SK-N-SH (cell line): ENCODE data around the gene ARHGAP8. TPM values are rescaled to one million over a fixed set of nuclear protein-coding genes. Genes with fewer than 3 reads are reported as not detected.

Source experiments
- CTCF ChIA-PET: fragments of 300-600, 350-600 bp; formaldehyde crosslinking; extraction: SDS; loops from one replicate; lab custom pipeline; 2021; lab: Yijun Ruan, JAX
- POLR2A ChIA-PET: fragments of 350-600 bp; sonication (Branson Sonifier 250); formaldehyde crosslinking; extraction: SDS; loops from one replicate; lab custom pipeline; 2020; ENCODE audit warnings: antibody characterized with exemption, inconsistent platforms; lab: Yijun Ruan, JAX
- DNase-seq: peaks from one replicate; pipeline ENCODE4 v3.0.0; 2012
- H2AFZ ChIP-seq: fragments of 200-600 bp; sonication (generic); 2 replicates; pipeline ENCODE4 v1.8.1; 2016; ENCODE audit warnings: antibody characterized with exemption, mild to moderate bottlenecking, low read depth
- H3F3A ChIP-seq: fragments of 200-600 bp; sonication (generic); replicated peaks from 2 replicates; pipeline ENCODE3; 2016; ENCODE audit warnings: antibody characterized with exemption, mild to moderate bottlenecking; ENCODE audit not compliant: insufficient read depth
- H3K27ac ChIP-seq, 2 experiments: fragments of 200-500 bp in 1 of 2; fragments of 200-600 bp in 1 of 2; sonication (Bioruptor generic) in 1 of 2; sonication (generic), shearing (Covaris generic) in 1 of 2; 2 replicates each; pipeline versions ENCODE4 v1.5.1 to v1.6.1; 2014 to 2016; ENCODE audit warnings: low read depth in 2 of 2, inconsistent platforms in 1 of 2, low read length in 1 of 2, mild to moderate bottlenecking in 1 of 2, mixed read lengths in 1 of 2
- H3K27me3 ChIP-seq: fragments of 200-600 bp; sonication (generic), shearing (Covaris generic); 2 replicates; pipeline ENCODE4 v1.6.1; 2016; ENCODE audit warnings: mixed run types; ENCODE audit not compliant: insufficient read depth
- H3K36me3 ChIP-seq, 2 experiments: fragments of 200-500 bp in 1 of 2; fragments of 200-600 bp in 1 of 2; sonication (Bioruptor generic) in 1 of 2; sonication (generic) in 1 of 2; replicated peaks in 1 of 2; 2 replicates each; pipeline versions ENCODE3 to v1.5.1; 2014 to 2016; ENCODE audit warnings: low read length in 1 of 2, mild to moderate bottlenecking in 1 of 2; ENCODE audit not compliant: insufficient read depth in 2 of 2, control insufficient read depth in 1 of 2
- H3K4me1 ChIP-seq, 2 experiments: fragments of 200-500 bp in 1 of 2; fragments of 200-600 bp in 1 of 2; sonication (Bioruptor generic) in 1 of 2; sonication (generic), shearing (Covaris generic) in 1 of 2; 2 replicates each; pipeline versions ENCODE4 v1.5.1 to v1.6.1; 2014 to 2016; ENCODE audit warnings: low read depth in 1 of 2, low read length in 1 of 2, mixed run types in 1 of 2; ENCODE audit not compliant: insufficient read depth in 2 of 2, control insufficient read depth in 1 of 2
- H3K4me2 ChIP-seq: fragments of 200-600 bp; sonication (generic), shearing (Covaris generic); 2 replicates; pipeline ENCODE4 v1.6.1; 2017; ENCODE audit warnings: mixed run types
- H3K4me3 ChIP-seq, 2 experiments: fragments of 200-500 bp in 1 of 2; fragments of 200-600 bp in 1 of 2; sonication (Bioruptor generic) in 1 of 2; sonication (generic), shearing (Covaris generic) in 1 of 2; 2 replicates each; pipeline versions ENCODE4 v1.5.1 to v1.8.1; 2014 to 2016; ENCODE audit warnings: low read depth in 2 of 2, inconsistent platforms in 1 of 2, low read length in 1 of 2, mild to moderate bottlenecking in 1 of 2, mixed read lengths in 1 of 2, moderate library complexity in 1 of 2
- H3K79me2 ChIP-seq: fragments of 200-600 bp; sonication (generic); 2 replicates; pipeline ENCODE4 v1.8.1; 2017; ENCODE audit warnings: mild to moderate bottlenecking; ENCODE audit not compliant: insufficient read depth
- H3K9ac ChIP-seq: fragments of 200-600 bp; sonication (generic); 2 replicates; pipeline ENCODE4 v1.6.1; 2017; ENCODE audit warnings: mixed run types
- H3K9me2 ChIP-seq: fragments of 200-600 bp; sonication (generic); 2 replicates; pipeline ENCODE4 v1.6.1; 2017; ENCODE audit warnings: mixed run types
- H3K9me3 ChIP-seq: fragments of 200-600 bp; sonication (generic); 2 replicates; pipeline ENCODE4 v1.6.1; 2017; ENCODE audit warnings: mixed run types, mild to moderate bottlenecking, moderate library complexity
- H4K20me1 ChIP-seq: fragments of 200-600 bp; sonication (generic); 2 replicates; pipeline ENCODE4 v1.6.1; 2017; ENCODE audit warnings: mild to moderate bottlenecking, mixed run types; ENCODE audit not compliant: insufficient read depth
- CHD2 ChIP-seq: fragments of 150-350 bp; IDR thresholded peaks from 2 replicates; pipeline ENCODE4 v1.6.1; 2018; ENCODE audit warnings: low read length; ENCODE audit not compliant: partially characterized antibody
- GABPA ChIP-seq: IDR thresholded peaks from 2 replicates; pipeline ENCODE4 v1.4.0; 2012; ENCODE audit warnings: low read depth, mild to moderate bottlenecking
- JUND ChIP-seq: IDR thresholded peaks from 2 replicates; pipeline ENCODE4 v1.4.0; 2012
- MXI1 ChIP-seq: IDR thresholded peaks from 2 replicates; pipeline ENCODE4 v1.6.1; 2012; ENCODE audit warnings: mild to moderate bottlenecking, low read depth, low read length, improper control_type of control experiment
- PBX3 ChIP-seq: IDR thresholded peaks from 2 replicates; pipeline ENCODE4; 2012
- POLR2AphosphoS5 ChIP-seq: IDR thresholded peaks from 2 replicates; pipeline ENCODE4 v1.6.1; 2012; ENCODE audit warnings: low read depth, low read length
- RAD21 ChIP-seq: IDR thresholded peaks from 2 replicates; pipeline ENCODE4 v1.6.1; 2012; ENCODE audit warnings: mild to moderate bottlenecking, low read length
- RCOR1 ChIP-seq: fragments of 150-350 bp; IDR thresholded peaks from 2 replicates; pipeline ENCODE4 v1.6.1; 2017; ENCODE audit warnings: antibody characterized with exemption, low read length
- REST ChIP-seq: IDR thresholded peaks from 2 replicates; pipeline ENCODE4 v1.6.1; 2012; ENCODE audit warnings: mild to moderate bottlenecking, low read depth, low read length, moderate library complexity
- RXRA ChIP-seq: IDR thresholded peaks from 2 replicates; pipeline ENCODE4 v1.4.0; 2012; ENCODE audit warnings: low read depth, mild to moderate bottlenecking, borderline replicate concordance
- SIN3A ChIP-seq: IDR thresholded peaks from 2 replicates; pipeline ENCODE4 v1.6.1; 2012; ENCODE audit warnings: low read depth, mild to moderate bottlenecking, low read length, moderate library complexity, borderline replicate concordance
- TAF1 ChIP-seq: IDR thresholded peaks from 2 replicates; pipeline ENCODE4 v1.6.1; 2012; ENCODE audit warnings: low read depth, mild to moderate bottlenecking, low read length, moderate library complexity, borderline replicate concordance
- TEAD4 ChIP-seq: IDR thresholded peaks from 2 replicates; pipeline ENCODE4 v1.4.0; 2012; ENCODE audit warnings: mild to moderate bottlenecking, borderline replicate concordance; ENCODE audit not compliant: insufficient read depth
- USF2 ChIP-seq: fragments of 150-350 bp; IDR thresholded peaks from 2 replicates; pipeline ENCODE4 v1.6.1; 2017; ENCODE audit warnings: antibody characterized with exemption, low read length, low read depth, borderline replicate concordance
- WGBS: methylation state at CpG from one replicate; pipeline ENCODE4 v1.1.6; 2017; ENCODE audit warnings: low lambda C conversion rate; 5-methylcytosine and 5-hydroxymethylcytosine counted together
- polyA plus RNA-seq, 3 experiments: library from polyadenylated mRNA; depleted of rRNA; stranded (reverse); fragments of >200 nt; gene quantifications; 2 replicates each; pipeline ENCODE4 v1.2.3, GENCODE V29; 2012
- TF ChIP-seq, protein P1 (sequence below): fragments of 150-350 bp; IDR thresholded peaks from 2 replicates; pipeline ENCODE4 v1.6.1; 2016; ENCODE audit warnings: mild to moderate bottlenecking, low read depth, low read length
- TF ChIP-seq, protein P2 (sequence below): IDR thresholded peaks from 2 replicates; pipeline ENCODE4 v1.4.0; 2012; ENCODE audit warnings: low read depth, borderline replicate concordance

Gene ARHGAP8
- polyA plus RNA-seq, 1 of the 3 experiments (the other 2 are of a cell fraction) = 0.08 TPM

- no peak overlapping the region for H2AFZ ChIP-seq
- POLR2A ChIA-PET = no interaction called here
- H3K27ac ChIP-seq = peak overlapping the region in 1 of 2 experiments; percentile 83; a peak in 2 of 4 replicates
- no peaks in the 10 kb centered on the region for H4K20me1 ChIP-seq
- H3F3A ChIP-seq = no peaks in the 10 kb centered on the region
- CTCF ChIA-PET = interaction anchor here (0.7 to 24.0 kb wide), 7 partner anchors 9 to 92 kb away, joined by 3 to 642 read pairs (median 4); partner anchors contain the start of gene PRR5
- H3K4me1 ChIP-seq = peaks cover 0 to 19% of the 10 kb centered on the region in 2 experiments; a peak in 1 of 4 replicates
- H3K79me2 ChIP-seq = no peaks in the 10 kb centered on the region
- peak; percentile 36 for DNase-seq
- no peaks in the 10 kb centered on the region for H3K27me3 ChIP-seq
- TF ChIP-seq TAF1 (no peak), MXI1 (no peak), RXRA (no peak), CHD2 (no peak), USF2 (no peak), TEAD4 (no peak), JUND (no peak)
- no peak overlapping the region for H3K4me3 ChIP-seq
- H3K9me3 ChIP-seq = no peaks in the 10 kb centered on the region
- 87% methylated on average over 16 of the region's 21 CpGs for WGBS
- no peak overlapping the region for H3K9ac ChIP-seq
- H3K4me2 ChIP-seq = no peak overlapping the region
- H3K36me3 ChIP-seq = no peaks in the 10 kb centered on the region
- no peaks in the 10 kb centered on the region for H3K9me2 ChIP-seq
Measured at GRCh38 chr22:44728761-44729324, 23.5 kb upstream of the ARHGAP8 start.

- Histone ChIP-seq H3K27me3 (no peaks in the 10 kb centered on the region), H2AFZ (no peak overlapping the region), H3K4me1 (peaks cover 0 to 19% of the 10 kb centered on the region in 2 experiments; a peak in 1 of 4 replicates), H3K9me2 (no peaks in the 10 kb centered on the region), H3K9me3 (no peaks in the 10 kb centered on the region), H3K79me2 (no peaks in the 10 kb centered on the region), H4K20me1 (no peaks in the 10 kb centered on the region), H3K36me3 (no peaks in the 10 kb centered on the region), H3K4me2 (no peak overlapping the region), H3F3A (no peaks in the 10 kb centered on the region), H3K9ac (no peak overlapping the region), H3K27ac (peak overlapping the region in 1 of 2 experiments; percentile 83; a peak in 2 of 4 replicates), H3K4me3 (no peak overlapping the region)
- peak; percentile 95 for DNase-seq
- WGBS = 64% methylated on average over 25 of the region's 39 CpGs
- POLR2A ChIA-PET = interaction anchor here (0.9 to 1.0 kb wide), 2 partner anchors 10 to 40 kb away, joined by 3 read pairs; no protein-coding TSS in a partner anchor
- CTCF ChIA-PET = interaction anchor here (0.7 to 24.0 kb wide), 12 partner anchors 9 to 92 kb away, joined by 3 to 642 read pairs (median 3); partner anchors contain the start of gene PRR5
- TF ChIP-seq PBX3 (no peak), REST (no peak), GABPA (no peak), RAD21 (peak; percentile 54), POLR2AphosphoS5 (no peak), MXI1 (peak; percentile 43; the same call in 1 of the 2 replicates), RCOR1 (0 out of 2 replicates have a peak, but pooled peaks have one; percentile 29), CHD2 (peak; percentile 26), SIN3A (no peak)
- TF ChIP-seq, protein P1, sequence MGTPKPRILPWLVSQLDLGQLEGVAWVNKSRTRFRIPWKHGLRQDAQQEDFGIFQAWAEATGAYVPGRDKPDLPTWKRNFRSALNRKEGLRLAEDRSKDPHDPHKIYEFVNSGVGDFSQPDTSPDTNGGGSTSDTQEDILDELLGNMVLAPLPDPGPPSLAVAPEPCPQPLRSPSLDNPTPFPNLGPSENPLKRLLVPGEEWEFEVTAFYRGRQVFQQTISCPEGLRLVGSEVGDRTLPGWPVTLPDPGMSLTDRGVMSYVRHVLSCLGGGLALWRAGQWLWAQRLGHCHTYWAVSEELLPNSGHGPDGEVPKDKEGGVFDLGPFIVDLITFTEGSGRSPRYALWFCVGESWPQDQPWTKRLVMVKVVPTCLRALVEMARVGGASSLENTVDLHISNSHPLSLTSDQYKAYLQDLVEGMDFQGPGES = no peak
- TF ChIP-seq, protein P2, sequence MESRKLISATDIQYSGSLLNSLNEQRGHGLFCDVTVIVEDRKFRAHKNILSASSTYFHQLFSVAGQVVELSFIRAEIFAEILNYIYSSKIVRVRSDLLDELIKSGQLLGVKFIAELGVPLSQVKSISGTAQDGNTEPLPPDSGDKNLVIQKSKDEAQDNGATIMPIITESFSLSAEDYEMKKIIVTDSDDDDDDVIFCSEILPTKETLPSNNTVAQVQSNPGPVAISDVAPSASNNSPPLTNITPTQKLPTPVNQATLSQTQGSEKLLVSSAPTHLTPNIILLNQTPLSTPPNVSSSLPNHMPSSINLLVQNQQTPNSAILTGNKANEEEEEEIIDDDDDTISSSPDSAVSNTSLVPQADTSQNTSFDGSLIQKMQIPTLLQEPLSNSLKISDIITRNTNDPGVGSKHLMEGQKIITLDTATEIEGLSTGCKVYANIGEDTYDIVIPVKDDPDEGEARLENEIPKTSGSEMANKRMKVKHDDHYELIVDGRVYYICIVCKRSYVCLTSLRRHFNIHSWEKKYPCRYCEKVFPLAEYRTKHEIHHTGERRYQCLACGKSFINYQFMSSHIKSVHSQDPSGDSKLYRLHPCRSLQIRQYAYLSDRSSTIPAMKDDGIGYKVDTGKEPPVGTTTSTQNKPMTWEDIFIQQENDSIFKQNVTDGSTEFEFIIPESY = no peak
Measured at GRCh38 chr22:44729391-44730021, 22.9 kb upstream of the ARHGAP8 start.
